Adipose tissue (tissue), 3 donors: Measurements from ENCODE around the gene MAPK12. TPM values are rescaled to one million over a fixed set of nuclear protein-coding genes. Genes with fewer than 3 reads are reported as not detected.
A peak's percentile ranks its signal among the peaks of the same experiment; 100 is the strongest.

Source experiments
- H3K27ac ChIP-seq: one replicate; pipeline ENCODE4 v1.5.1; 2013; ENCODE audit warnings: low read depth, low read length
- whole genome bisulfite sequencing, 3 donors: extraction: QIAGEN DNeasy Blood & Tissue Kit; methylation state at CpG; one replicate each; pipeline ENCODE4 v1.1.7; 2013; 5-methylcytosine and 5-hydroxymethylcytosine counted together
- polyA plus RNA-seq, 3 donors: library from polyadenylated mRNA; stranded (reverse); fragments of 200-250 nt; gene quantifications; one replicate each; pipeline ENCODE4 v1.2.3, GENCODE V29; 2013
- donor health status: healthy with polysubstance abuse.
- donor health status: Bipolar disorder and iron deficiency.
- donor health status: healthy.

Gene MAPK12
- polyA plus RNA-seq, 3 donors = 4.7 to 17.6 (median 15.7) TPM

GRCh38 chr22:50301581-50301991 is 40.1 kb upstream of the MAPK12 start:
- no peak overlapping the region for H3K27ac ChIP-seq
- 58 to 68% (median 63%) methylated on average over 16 to 17 of the region's 17 CpGs for WGBS, 3 donors

GRCh38 chr22:50300620-50301257 is 39.3 kb upstream of the MAPK12 start:
- 79 to 87% (median 84%) methylated on average over 14 of the region's 14 CpGs for WGBS, 3 donors
- no peak overlapping the region for H3K27ac ChIP-seq

GRCh38 chr22:50299785-50300619 is 38.5 kb upstream of the MAPK12 start:
- H3K27ac ChIP-seq = no peak overlapping the region
- 34 to 61% (median 35%) methylated on average over 76 to 93 of the region's 93 CpGs for WGBS, 3 donors

- no peak overlapping the region for H3K27ac ChIP-seq
- 26 to 68% (median 35%) methylated on average over 56 to 59 of the region's 59 CpGs for WGBS, 3 donors
Observed at GRCh38 chr22:50298937-50299784, 37.7 kb upstream of the MAPK12 start.

GRCh38 chr22:50298266-50298637 is 36.8 kb upstream of the MAPK12 start:
- H3K27ac ChIP-seq = no peak overlapping the region

GRCh38 chr22:50297510-50298265 is 36.2 kb upstream of the MAPK12 start:
- 82 to 88% (median 83%) methylated on average over 20 of the region's 20 CpGs for WGBS, 3 donors
- no peak overlapping the region for H3K27ac ChIP-seq

More at GRCh38 chr22:50298266-50298637, 36.8 kb upstream of the MAPK12 start:
- 73 to 84% (median 78%) methylated on average over 4 of the region's 4 CpGs for WGBS, 3 donors

GRCh38 chr22:50296658-50297490 is 35.4 kb upstream of the MAPK12 start:
- 32 to 64% (median 62%) methylated on average over 27 to 29 of the region's 29 CpGs for WGBS, 3 donors
- no peak overlapping the region for H3K27ac ChIP-seq

- no peak overlapping the region for H3K27ac ChIP-seq
- WGBS, 3 donors = 29 to 46% (median 33%) methylated on average over 4 to 5 of the region's 5 CpGs
Observed at GRCh38 chr22:50294319-50294656, 32.8 kb upstream of the MAPK12 start.

- peak overlapping the region; percentile 32 for H3K27ac ChIP-seq
- WGBS, 3 donors = 7 to 10% (median 8%) methylated on average over 34 to 42 of the region's 42 CpGs
Observed at GRCh38 chr22:50293441-50294318, 32.2 kb upstream of the MAPK12 start.

- H3K27ac ChIP-seq = peak overlapping the region; percentile 32
- 24 to 63% (median 25%) methylated on average over 22 to 29 of the region's 29 CpGs for WGBS, 3 donors
Observed at GRCh38 chr22:50292643-50293440, 31.4 kb upstream of the MAPK12 start.

- WGBS, 3 donors = 90 to 93% (median 90%) methylated on average over 37 of the region's 37 CpGs
- no peak overlapping the region for H3K27ac ChIP-seq
Observed at GRCh38 chr22:50289942-50290630, 28.6 kb upstream of the MAPK12 start.

- WGBS, 3 donors = 94 to 96% (median 94%) methylated on average over 57 of the region's 57 CpGs
- no peak overlapping the region for H3K27ac ChIP-seq
Observed at GRCh38 chr22:50289151-50289941, 27.9 kb upstream of the MAPK12 start.

GRCh38 chr22:50287731-50288130 is 26.2 kb upstream of the MAPK12 start:
- no peak overlapping the region for H3K27ac ChIP-seq
- WGBS, 3 donors = 94 to 96% (median 95%) methylated on average over 31 of the region's 31 CpGs

- WGBS, 3 donors = 90 to 94% (median 91%) methylated on average over 35 to 40 of the region's 40 CpGs
- H3K27ac ChIP-seq = no peak overlapping the region
Observed at GRCh38 chr22:50286701-50287318, 25.3 kb upstream of the MAPK12 start.
